ENCODE data around the gene TRPM3. TPM values are rescaled to one million over a fixed set of nuclear protein-coding genes. Genes with fewer than 3 reads are reported as not detected.
"Not testable (repeated sequence)": the region's sequence is repeated elsewhere in the genome, so short reads cannot be mapped to it uniquely, and the experiment has no call there.

The TRPM3 gene
- total and polyA plus RNA-seq, 2 of the 13 experiments (the other 11 are each of a cell fraction or from before 2014, with no cell fraction given): not detected

- TF ChIP-seq RBFOX2 (IDR thresholded peaks at IDR 0.05; ENCODE audit: low read depth, low read length) (no peak), WIZ (CRISPR knock-in tag; IDR thresholded peaks at IDR 0.05) (no peak), HNRNPK (IDR thresholded peaks at IDR 0.05; ENCODE audit: low read depth, low read length, poor library complexity, severe bottlenecking) (no peak), ZNF740 (CRISPR knock-in tag; IDR thresholded peaks at IDR 0.05) (no peak), TCF7L2 (IDR thresholded peaks at IDR 0.05; ENCODE audit: low read depth, low read length) (no peak)
- no peak overlapping the region for H3K4me2 ChIP-seq (ENCODE audit: low read depth, low read length)
- CTCF ChIA-PET (ENCODE audit: low intra/inter-chr PET ratio, low total read pairs): no interaction called here
- no peaks in the 10 kb centered on the region for H3K27me3 ChIP-seq (ENCODE audit: control insufficient read depth in 1 of 2, insufficient read depth in 2 of 2, low read length in 2 of 2)
- no peak for DNase-seq (ENCODE audit: low spot score)
- POLR2A ChIA-PET: no interaction called here
- H3K27ac ChIP-seq (ENCODE audit: extremely low read length, insufficient read depth, low read length): no peak overlapping the region
- no TSS peak for BruUV-seq (replicated peaks)
- no peaks in the 10 kb centered on the region for H3K36me3 ChIP-seq (replicated peaks in 1 of 2; ENCODE audit: control insufficient read depth in 1 of 2, insufficient read depth in 2 of 2, low read length in 2 of 2)
- no peak overlapping the region for H3K4me3 ChIP-seq (replicated peaks in 1 of 3; ENCODE audit: insufficient read depth in 1 of 3, low read depth in 2 of 3, low read length in 3 of 3)
- FAIRE-seq: no peak
- ATAC-seq: no peak
- no peaks in the 10 kb centered on the region for H3K79me2 ChIP-seq (ENCODE audit: insufficient read depth, low read length)
- in situ Hi-C loops (cut with HindIII; ENCODE audit: extremely low pct_ligation_motif_present, low pct_unique_long_range_greater_than_20kb) (loop anchor here (10.0 kb wide), 1 partner anchor 61 kb away; no protein-coding TSS in a partner anchor), intact Hi-C loops (cut with micrococcal nuclease; ENCODE audit: unreplicated experiment) (no loop called here)
- H2AFZ ChIP-seq (ENCODE audit: low read length): no peak overlapping the region
- H3K4me1 ChIP-seq (ENCODE audit: insufficient read depth, low read length): no peaks in the 10 kb centered on the region
- WGBS (ENCODE audit: low lambda C conversion rate): 21% methylated on average over 5 of the region's 5 CpGs
- H3K9ac ChIP-seq (ENCODE audit: insufficient read depth, low read depth, low read length): no peak overlapping the region
- H4K20me1 ChIP-seq (ENCODE audit: insufficient read depth, low read length): no peaks in the 10 kb centered on the region
- no peaks in the 10 kb centered on the region for H3K9me3 ChIP-seq (ENCODE audit: low read length)
Observed at GRCh38 chr9:70975821-70976220, 145.6 kb downstream of the TRPM3 start.

DNA sequence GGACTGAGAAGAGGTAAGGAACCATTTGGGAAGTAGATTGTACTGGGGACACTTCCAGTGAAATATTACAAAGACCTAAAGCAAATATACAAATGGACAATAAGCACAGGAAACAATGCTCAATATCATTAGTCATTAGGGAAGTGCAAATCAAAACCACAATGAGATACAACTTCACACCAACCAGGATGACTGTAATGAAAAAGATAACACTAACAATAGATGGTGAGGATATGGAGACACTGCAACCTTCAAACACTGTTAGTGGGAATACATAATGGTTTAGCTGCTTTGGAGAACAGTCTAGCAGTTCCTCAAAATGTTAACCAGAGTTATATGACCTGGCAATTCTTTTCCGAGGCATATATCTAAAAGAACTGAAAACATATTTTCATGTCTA lies 149.7 kb downstream of the TRPM3 start:
- Histone ChIP-seq H3K4me2 (ENCODE audit: low read depth, low read length) (no peak overlapping the region), H3K4me3 (replicated peaks in 1 of 3; ENCODE audit: insufficient read depth in 1 of 3, low read depth in 2 of 3, low read length in 3 of 3) (no peak overlapping the region), H3K36me3 (replicated peaks in 1 of 2; ENCODE audit: control insufficient read depth in 1 of 2, insufficient read depth in 2 of 2, low read length in 2 of 2) (no peaks in the 10 kb centered on the region), H3K4me1 (ENCODE audit: insufficient read depth, low read length) (no peaks in the 10 kb centered on the region), H3K9me3 (ENCODE audit: low read length) (no peaks in the 10 kb centered on the region), H4K20me1 (ENCODE audit: insufficient read depth, low read length) (no peaks in the 10 kb centered on the region), H3K27ac (ENCODE audit: extremely low read length, insufficient read depth, low read length) (no peak overlapping the region), H3K79me2 (ENCODE audit: insufficient read depth, low read length) (no peaks in the 10 kb centered on the region), H2AFZ (ENCODE audit: low read length) (no peak overlapping the region), H3K9ac (ENCODE audit: insufficient read depth, low read depth, low read length) (no peak overlapping the region), H3K27me3 (ENCODE audit: control insufficient read depth in 1 of 2, insufficient read depth in 2 of 2, low read length in 2 of 2) (no peaks in the 10 kb centered on the region)
- DNase-seq (ENCODE audit: low spot score) (no peak), FAIRE-seq (no peak), ATAC-seq (no peak)
- BruUV-seq (replicated peaks): no TSS peak
- intact Hi-C loops (cut with micrococcal nuclease; ENCODE audit: unreplicated experiment): no loop called here
- POLR2A ChIA-PET: no interaction called here
- CTCF ChIA-PET (ENCODE audit: low intra/inter-chr PET ratio, low total read pairs): no interaction called here
- in situ Hi-C loops (cut with HindIII; ENCODE audit: extremely low pct_ligation_motif_present, low pct_unique_long_range_greater_than_20kb): loop anchor here (10.0 kb wide), 1 partner anchor 57 kb away; no protein-coding TSS in a partner anchor
- TF ChIP-seq ISX (CRISPR knock-in tag; conservative IDR thresholded peaks at IDR 0.05): no peak
- TF ChIP-seq, protein P1, sequence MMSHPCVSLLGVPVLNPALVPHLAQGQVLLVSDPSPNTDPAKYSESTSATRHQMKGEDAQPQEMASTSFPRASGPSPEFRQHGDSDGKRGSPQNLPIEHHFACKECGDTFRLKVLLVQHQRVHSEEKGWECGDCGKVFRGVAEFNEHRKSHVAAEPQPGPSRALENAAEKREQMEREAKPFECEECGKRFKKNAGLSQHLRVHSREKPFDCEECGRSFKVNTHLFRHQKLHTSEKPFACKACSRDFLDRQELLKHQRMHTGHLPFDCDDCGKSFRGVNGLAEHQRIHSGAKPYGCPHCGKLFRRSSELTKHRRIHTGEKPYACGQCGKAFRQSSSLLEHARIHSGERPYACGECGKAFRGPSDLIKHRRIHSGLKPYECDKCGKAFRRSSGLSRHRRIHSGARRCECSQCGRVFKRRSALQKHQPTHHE (CRISPR knock-in tag; IDR thresholded peaks at IDR 0.05; ENCODE audit: borderline replicate concordance): no peak
- no peak for TF ChIP-seq ZNF251 (CRISPR knock-in tag; IDR thresholded peaks at IDR 0.05)
- TF ChIP-seq NCOR1 (IDR thresholded peaks at IDR 0.05; ENCODE audit: borderline replicate concordance, low read length): no peak
- WGBS (ENCODE audit: low lambda C conversion rate): 5% methylated on average over 1 of the region's 1 CpG

DNA sequence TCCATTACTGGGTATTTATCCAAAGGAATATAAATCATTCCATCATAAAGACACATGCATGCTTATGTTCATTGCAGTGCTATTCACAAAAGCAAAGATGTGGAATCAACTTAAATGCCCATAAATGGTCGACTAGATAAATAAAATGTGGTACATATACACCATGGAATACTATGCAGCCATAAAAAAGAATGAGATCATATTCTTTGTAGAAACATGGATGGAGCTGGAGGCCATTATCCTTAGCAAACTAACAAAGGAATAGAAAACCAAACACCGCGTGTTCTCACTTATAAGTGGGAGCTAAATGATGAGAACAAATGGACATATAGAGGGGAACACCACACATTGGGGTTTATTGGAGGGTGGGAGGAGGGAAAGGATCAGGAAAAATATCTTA lies 155.0 kb downstream of the TRPM3 start:
- H4K20me1 ChIP-seq (ENCODE audit: insufficient read depth, low read length): not testable (repeated sequence)

More for the DNA sequence above, 155.0 kb downstream of the TRPM3 start:
- intact Hi-C loops (cut with micrococcal nuclease; ENCODE audit: unreplicated experiment); H3K9me3 ChIP-seq (ENCODE audit: low read length); BruUV-seq (replicated peaks); H3K36me3 ChIP-seq (replicated peaks in 1 of 2; ENCODE audit: control insufficient read depth in 1 of 2, insufficient read depth in 2 of 2, low read length in 2 of 2); in situ Hi-C loops (cut with HindIII; ENCODE audit: extremely low pct_ligation_motif_present, low pct_unique_long_range_greater_than_20kb); H3K9ac ChIP-seq (ENCODE audit: insufficient read depth, low read depth, low read length); H3K79me2 ChIP-seq (ENCODE audit: insufficient read depth, low read length); POLR2A ChIA-PET; H3K27me3 ChIP-seq (ENCODE audit: control insufficient read depth in 1 of 2, insufficient read depth in 2 of 2, low read length in 2 of 2); H3K27ac ChIP-seq (ENCODE audit: extremely low read length, insufficient read depth, low read length); ATAC-seq; H3K4me1 ChIP-seq (ENCODE audit: insufficient read depth, low read length); CTCF ChIA-PET (ENCODE audit: low intra/inter-chr PET ratio, low total read pairs); H2AFZ ChIP-seq (ENCODE audit: low read length); DNase-seq (ENCODE audit: low spot score); FAIRE-seq; H3K4me3 ChIP-seq (replicated peaks in 1 of 3; ENCODE audit: insufficient read depth in 1 of 3, low read depth in 2 of 3, low read length in 3 of 3); H3K4me2 ChIP-seq (ENCODE audit: low read depth, low read length): not testable (repeated sequence)
- 29% methylated on average over 3 of the region's 3 CpGs for WGBS (ENCODE audit: low lambda C conversion rate)

Data from HepG2 (cell line).